ENCODE results near the gene RAB5B. TPM values are rescaled to one million over a fixed set of nuclear protein-coding genes. Genes with fewer than 3 reads are reported as not detected.

The RAB5B gene
- total RNA-seq, 1 experiment from 2014 or later = 48.4 TPM

DNA sequence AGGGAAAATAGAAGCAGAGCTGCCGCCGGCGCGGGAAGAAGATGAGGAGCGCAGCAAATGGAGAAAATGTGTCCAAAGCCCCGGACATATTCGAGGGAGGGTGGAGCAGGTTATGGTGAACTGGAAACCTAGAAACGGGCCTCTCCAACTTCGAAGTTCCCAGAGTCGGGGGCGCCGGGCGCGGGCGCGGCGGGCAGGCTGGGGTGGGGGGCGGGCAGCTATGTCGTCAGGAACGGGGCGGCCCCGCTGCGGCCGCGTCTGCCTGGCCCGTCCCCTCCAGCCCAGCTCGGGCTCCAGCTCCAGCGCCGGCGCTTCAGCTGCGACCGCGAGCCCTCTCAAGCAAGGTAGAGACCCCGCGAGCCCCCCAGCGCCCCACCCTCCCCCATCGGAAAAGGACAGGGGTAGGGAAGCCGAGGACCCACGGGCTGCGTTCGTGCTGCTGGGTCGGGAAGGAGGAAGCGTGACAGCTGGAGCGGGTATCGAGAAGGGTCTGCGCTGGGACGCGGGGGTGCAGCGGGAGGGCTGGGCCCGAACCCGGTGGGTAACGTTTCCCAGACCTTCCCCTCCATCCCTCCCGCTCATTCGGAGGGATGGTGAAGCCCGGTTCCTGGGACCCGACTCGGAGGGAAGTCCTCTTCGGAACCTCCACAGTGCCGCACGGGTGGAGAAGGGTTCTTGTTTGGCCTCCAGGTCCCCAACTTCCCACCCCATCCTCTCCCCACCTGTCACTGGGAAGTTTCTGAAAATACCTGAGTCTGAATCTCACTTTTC lies 41.9 kb upstream of the RAB5B start:
- Histone ChIP-seq H3K79me2 (ENCODE audit: insufficient read depth, low read length) (no peaks in the 10 kb centered on the region), H2BK120ac (ENCODE audit: low read depth, low read length, poor library complexity, severe bottlenecking) (no peak overlapping the region), H3K27me3 (ENCODE audit: insufficient read depth, low read length) (peaks cover 4% of the 10 kb centered on the region; the same call in 1 of the 2 replicates), H3K23me2 (ENCODE audit: insufficient read length, low read depth, low read length, poor library complexity, severe bottlenecking) (peaks cover 15% of the 10 kb centered on the region), H2BK15ac (ENCODE audit: low read depth, low read length) (no peak overlapping the region), H2AK5ac (ENCODE audit: insufficient read length, low read length) (no peak overlapping the region), H2AFZ (ENCODE audit: low read length) (no peak overlapping the region), H3K9me3 (ENCODE audit: control insufficient read depth, low read depth, low read length) (no peaks in the 10 kb centered on the region), H3K4ac (ENCODE audit: low read depth, low read length) (no peak overlapping the region), H3K27ac (ENCODE audit: insufficient read length, low read depth, low read length) (no peak overlapping the region), H3K4me1 (ENCODE audit: insufficient read depth, low read length) (peaks cover 6% of the 10 kb centered on the region; the same call in 1 of the 2 replicates), H3K79me1 (ENCODE audit: insufficient read depth, low read depth, low read length, poor library complexity, severe bottlenecking) (no peaks in the 10 kb centered on the region), H3T11ph (ENCODE audit: low read length) (no peak overlapping the region), H2BK20ac (ENCODE audit: low read depth, low read length, poor library complexity, severe bottlenecking) (no peak overlapping the region), H3K4me2 (ENCODE audit: insufficient read depth, insufficient read length, low read length) (peak overlapping the region; percentile 88), H4K5ac (ENCODE audit: insufficient read length, low read depth, low read length) (no peak overlapping the region), H4K20me1 (ENCODE audit: control insufficient read depth, insufficient read depth, insufficient read length) (no peaks in the 10 kb centered on the region), H3K14ac (ENCODE audit: insufficient read depth, low read length) (no peak overlapping the region; the same call in 1 of the 2 replicates), H3K23ac (ENCODE audit: insufficient read length, low read depth, low read length) (no peak overlapping the region), H3K56ac (ENCODE audit: insufficient read length, low read depth, low read length) (no peak overlapping the region), H4K91ac (ENCODE audit: insufficient read length, low read depth, low read length) (no peak overlapping the region), H4K8ac (replicated peaks; ENCODE audit: insufficient read length, low read depth, low read length) (no peak overlapping the region), H2BK12ac (ENCODE audit: insufficient read length, low read depth, low read length) (no peak overlapping the region), H2BK5ac (ENCODE audit: insufficient read length, low read length) (no peak overlapping the region), H3K9ac (ENCODE audit: extremely low read depth, insufficient read length, low read length) (peak overlapping the region; percentile 57), H3K18ac (ENCODE audit: insufficient read length, low read depth, low read length) (no peak overlapping the region)
- Mint-ChIP-seq H3K27ac (peak overlapping the region in 1 of 3 experiments; percentile 85; a peak in 3 of 7 replicates), H3K9me3 (no peaks in the 10 kb centered on the region; a peak in 1 of 5 replicates), H3K36me3 (ENCODE audit: insufficient read depth in 1 of 3, low read depth in 3 of 3) (no peaks in the 10 kb centered on the region; a peak in 1 of 7 replicates), H3K27me3 (ENCODE audit: low read depth) (peaks cover 32% of the 10 kb centered on the region), H3K4me1 (peaks cover 30 to 32% of the 10 kb centered on the region in 2 experiments), H3K4me3 (peak overlapping the region; percentile 82)
- whole genome bisulfite sequencing (ENCODE audit: extremely low coverage, insufficient read length, low lambda C conversion rate) = no CpG with 5 or more reads among the region's 60 CpGs
- DNase-seq = peak; percentile 70
- TF ChIP-seq, protein P1, sequence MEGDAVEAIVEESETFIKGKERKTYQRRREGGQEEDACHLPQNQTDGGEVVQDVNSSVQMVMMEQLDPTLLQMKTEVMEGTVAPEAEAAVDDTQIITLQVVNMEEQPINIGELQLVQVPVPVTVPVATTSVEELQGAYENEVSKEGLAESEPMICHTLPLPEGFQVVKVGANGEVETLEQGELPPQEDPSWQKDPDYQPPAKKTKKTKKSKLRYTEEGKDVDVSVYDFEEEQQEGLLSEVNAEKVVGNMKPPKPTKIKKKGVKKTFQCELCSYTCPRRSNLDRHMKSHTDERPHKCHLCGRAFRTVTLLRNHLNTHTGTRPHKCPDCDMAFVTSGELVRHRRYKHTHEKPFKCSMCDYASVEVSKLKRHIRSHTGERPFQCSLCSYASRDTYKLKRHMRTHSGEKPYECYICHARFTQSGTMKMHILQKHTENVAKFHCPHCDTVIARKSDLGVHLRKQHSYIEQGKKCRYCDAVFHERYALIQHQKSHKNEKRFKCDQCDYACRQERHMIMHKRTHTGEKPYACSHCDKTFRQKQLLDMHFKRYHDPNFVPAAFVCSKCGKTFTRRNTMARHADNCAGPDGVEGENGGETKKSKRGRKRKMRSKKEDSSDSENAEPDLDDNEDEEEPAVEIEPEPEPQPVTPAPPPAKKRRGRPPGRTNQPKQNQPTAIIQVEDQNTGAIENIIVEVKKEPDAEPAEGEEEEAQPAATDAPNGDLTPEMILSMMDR (conservative IDR thresholded peaks at IDR 0.05) = no peak
